Stomach (tissue), 9 donors: ENCODE measurements around the gene ATAD2B. TPM values are rescaled to one million over a fixed set of nuclear protein-coding genes. Genes with fewer than 3 reads are reported as not detected.

Source experiments
- DNase-seq, 2 donors: peaks; one replicate each; pipeline versions ENCODE4 v3.0.0 to v3.0.0-alpha.2; 2013 to 2019
- H3K27ac ChIP-seq, 5 donors: fragments of 200-600 bp in 4 of 5; sonication (generic) in 4 of 5; one replicate each; pipeline ENCODE4 v1.5.1; 2013 to 2019; ENCODE audit warnings: mild to moderate bottlenecking in 1 of 5, moderate library complexity in 1 of 5
- H3K27me3 ChIP-seq, 3 donors: fragments of 200-600 bp; sonication (generic); one replicate each; pipeline ENCODE4 v1.5.1; 2017 to 2019; ENCODE audit warnings: mixed run types in 1 of 3
- H3K36me3 ChIP-seq, 4 donors: fragments of 200-600 bp; sonication (generic); 1 replicate in 3 of 4; 2 replicates in 1 of 4; pipeline ENCODE4 v1.5.1; 2016 to 2019
- H3K4me1 ChIP-seq, 4 donors: fragments of 200-600 bp; sonication (generic); one replicate each; pipeline ENCODE4 v1.5.1; 2016 to 2019
- H3K4me3 ChIP-seq, 4 donors: fragments of 200-600 bp; sonication (generic) in 3 of 4; one replicate each; pipeline ENCODE4 v1.5.1; 2016 to 2019; ENCODE audit warnings: mild to moderate bottlenecking in 1 of 4
- H3K9me3 ChIP-seq, 4 donors: fragments of 200-600 bp; sonication (generic); one replicate each; pipeline ENCODE4 v1.5.1; 2016 to 2019
- CTCF ChIP-seq, 7 experiments: fragments of 450-650 bp in 4 of 7; fragments of 200-600 bp in 3 of 7; sonication (generic) in 3 of 7; IDR thresholded peaks; one replicate each; pipeline ENCODE4 v1.5.1; 2016 to 2019; ENCODE audit warnings: antibody characterized with exemption in 7 of 7, control low read depth in 2 of 7, mild to moderate bottlenecking in 1 of 7
- EP300 ChIP-seq: sonication (generic); formaldehyde crosslinking; IDR thresholded peaks from one replicate; pipeline ENCODE4 v1.6.1; 2017; ENCODE audit warnings: antibody characterized with exemption
- POLR2A ChIP-seq, 4 donors: fragments of 450-650 bp; IDR thresholded peaks; one replicate each; pipeline ENCODE4 v1.6.1; 2016; ENCODE audit warnings: antibody characterized with exemption in 4 of 4, control low read depth in 2 of 4, mild to moderate bottlenecking in 1 of 4, moderate library complexity in 1 of 4
- POLR2AphosphoS5 ChIP-seq, 3 donors: sonication (generic); formaldehyde crosslinking; IDR thresholded peaks; one replicate each; pipeline ENCODE4 v1.6.1; 2016; ENCODE audit warnings: antibody characterized with exemption in 3 of 3
- WGBS, 5 donors: extraction: QIAGEN DNeasy Blood & Tissue Kit in 3 of 5; methylation state at CpG; one replicate each; pipeline versions ENCODE4 v1.1.5 to v1.1.7; 2013 to 2018; 5-methylcytosine and 5-hydroxymethylcytosine counted together
- intact Hi-C: fragments of 100-400 bp; cut with DNase I; formaldehyde crosslinking; loops from one replicate; pipeline ENCODE4 v1.15.1; 2023; ENCODE audit warnings: low total_unique reads
- polyA plus RNA-seq, 3 donors: library from polyadenylated mRNA; stranded (reverse); fragments of 200-250 nt; gene quantifications; one replicate each; pipeline ENCODE4 v1.2.3, GENCODE V29; 2013
- total RNA-seq, 5 donors: library from RNA; depleted of rRNA; stranded (reverse); fragments of >200 nt; gene quantifications; one replicate each; pipeline versions ENCODE4 v1.1.0 to v1.2.3, GENCODE V29; 2014 to 2016
- donor health status: healthy with polysubstance abuse.
- donor health status: Bipolar disorder and iron deficiency.
- donor health status: healthy.

ATAD2B gene
- total and polyA plus RNA-seq, 8 donors, result 2.0 to 67.0 (median 17.2) TPM

- H3K36me3 ChIP-seq, result peaks cover 8 to 75% (median 68%) of the 10 kb centered on the region in 4 donors
- no peak for DNase-seq
- H3K9me3 ChIP-seq, result no peaks in the 10 kb centered on the region
- H3K4me1 ChIP-seq, result no peaks in the 10 kb centered on the region
- H3K27ac ChIP-seq, result no peak overlapping the region
- intact Hi-C loops, result no loop called here
- 77 to 88% (median 82%) methylated on average over 2 of the region's 2 CpGs for WGBS, 5 donors
- H3K4me3 ChIP-seq, result no peak overlapping the region
- no peaks in the 10 kb centered on the region for H3K27me3 ChIP-seq
- TF ChIP-seq CTCF (IDR thresholded peaks at IDR 0.05) (no peak), POLR2A (IDR thresholded peaks at IDR 0.05) (no peak), POLR2AphosphoS5 (IDR thresholded peaks at IDR 0.05) (no peak), EP300 (no peak)
Observed at GRCh38 chr2:23777826-23778225, 149.1 kb downstream of the ATAD2B start.

DNA sequence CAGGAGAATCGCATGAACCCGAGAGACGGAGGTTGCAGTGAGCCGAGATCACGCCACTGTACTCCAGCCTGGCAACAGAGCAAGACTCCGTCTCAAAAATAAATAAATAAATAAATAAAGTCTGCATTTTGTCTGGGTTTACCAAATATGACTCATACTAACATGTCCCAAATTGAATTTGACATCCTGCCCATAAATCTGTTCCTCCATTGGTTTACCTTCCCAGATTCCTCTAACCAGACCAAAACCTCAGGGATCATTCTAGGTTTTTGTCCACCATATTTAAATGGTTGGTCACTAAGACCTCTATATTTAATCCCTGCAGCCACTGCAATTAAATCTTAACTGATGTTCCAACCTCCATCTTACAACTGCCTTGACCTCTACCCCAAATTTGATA, 150.9 kb downstream of the ATAD2B start:
- H3K27me3 ChIP-seq, result no peaks in the 10 kb centered on the region
- H3K4me3 ChIP-seq, result no peak overlapping the region
- 93 to 97% (median 97%) methylated on average over 6 of the region's 6 CpGs for WGBS, 5 donors
- no peaks in the 10 kb centered on the region for H3K9me3 ChIP-seq
- H3K4me1 ChIP-seq, result no peaks in the 10 kb centered on the region
- intact Hi-C loops, result no loop called here
- TF ChIP-seq POLR2AphosphoS5 (IDR thresholded peaks at IDR 0.05), result no peak
- no peak for TF ChIP-seq EP300
- TF ChIP-seq CTCF (IDR thresholded peaks at IDR 0.05), result no peak
- TF ChIP-seq POLR2A (IDR thresholded peaks at IDR 0.05), result no peak
- DNase-seq, result no peak
- peaks cover 8 to 78% (median 68%) of the 10 kb centered on the region in 4 donors for H3K36me3 ChIP-seq
- H3K27ac ChIP-seq, result no peak overlapping the region

DNA sequence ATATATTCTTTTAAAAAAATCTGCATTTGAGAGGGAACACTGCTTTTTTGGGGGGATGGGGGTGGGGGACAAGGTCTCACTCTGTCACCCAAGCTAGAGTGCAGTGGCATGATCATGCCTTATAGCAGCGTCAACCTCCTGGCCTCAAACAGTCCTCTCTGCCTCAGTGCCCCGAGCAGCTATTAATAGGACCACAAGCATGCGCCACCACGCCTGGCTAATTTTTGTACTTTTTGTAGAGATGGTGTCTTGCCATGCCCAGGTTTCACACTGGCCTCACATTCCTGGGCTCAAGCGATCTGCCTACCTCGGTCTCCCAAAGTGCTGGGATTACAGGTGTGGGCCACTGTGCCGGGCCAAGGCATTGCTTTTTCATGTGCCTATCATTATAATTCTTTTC, 154.2 kb downstream of the ATAD2B start:
- intact Hi-C loops, result no loop called here
- DNase-seq, result no peak
- H3K27ac ChIP-seq, result no peak overlapping the region
- no peaks in the 10 kb centered on the region for H3K9me3 ChIP-seq
- H3K4me1 ChIP-seq, result no peaks in the 10 kb centered on the region
- TF ChIP-seq CTCF (IDR thresholded peaks at IDR 0.05), result no peak
- no peak for TF ChIP-seq POLR2AphosphoS5 (IDR thresholded peaks at IDR 0.05)
- no peak for TF ChIP-seq POLR2A (IDR thresholded peaks at IDR 0.05)
- no peak for TF ChIP-seq EP300
- 96 to 98% (median 97%) methylated on average over 7 of the region's 7 CpGs for WGBS, 5 donors
- H3K4me3 ChIP-seq, result no peak overlapping the region
- no peaks in the 10 kb centered on the region for H3K27me3 ChIP-seq
- H3K36me3 ChIP-seq, result peaks cover 8 to 83% (median 53%) of the 10 kb centered on the region in 4 donors

GRCh38 chr2:23772056-23772455, 154.9 kb downstream of the ATAD2B start:
- no peak overlapping the region for H3K27ac ChIP-seq
- WGBS, 5 donors, result 86 to 98% (median 89%) methylated on average over 1 of the region's 1 CpG
- intact Hi-C loops, result no loop called here
- H3K9me3 ChIP-seq, result no peaks in the 10 kb centered on the region
- no peak for DNase-seq
- no peak overlapping the region for H3K4me3 ChIP-seq
- TF ChIP-seq CTCF (IDR thresholded peaks at IDR 0.05) (no peak), EP300 (no peak), POLR2A (IDR thresholded peaks at IDR 0.05) (no peak), POLR2AphosphoS5 (IDR thresholded peaks at IDR 0.05) (no peak)
- H3K27me3 ChIP-seq, result no peaks in the 10 kb centered on the region
- peaks cover 8 to 80% (median 51%) of the 10 kb centered on the region in 4 donors for H3K36me3 ChIP-seq
- no peaks in the 10 kb centered on the region for H3K4me1 ChIP-seq
